IMR-90 (cell line): ENCODE results near the gene TEX13B. TPM values are rescaled to one million over a fixed set of nuclear protein-coding genes. Genes with fewer than 3 reads are reported as not detected.

Experiments
- ATAC-seq: fragments of 200-7000 bp; cut with Tn5 transposase; 2 replicates; pipeline ENCODE4 v1.9.1; 2020; ENCODE audit warnings: low read depth, mild to moderate bottlenecking, moderate library complexity
- BruUV-seq: library from RNA; stranded (reverse); fragments of 400-500 nt; replicated peaks from 2 replicates; lab custom pipeline; 2021; lab: Mats Ljungman, UMichigan
- CTCF ChIA-PET: fragments of 300-600 bp; formaldehyde crosslinking; extraction: SDS; loops from one replicate; lab custom pipeline; 2021; ENCODE audit warnings: antibody characterized with exemption; lab: Yijun Ruan, JAX
- POLR2A ChIA-PET: fragments of 300-600 bp; sonication (Branson Sonifier 250); formaldehyde crosslinking; loops from one replicate; lab custom pipeline; 2022; ENCODE audit warnings: antibody characterized with exemption; ENCODE audit not compliant: unreplicated experiment; lab: Charles Lee
- DNase-seq: peaks from one replicate; pipeline ENCODE4 v3.0.0; 2013
- H2AFZ ChIP-seq: replicated peaks from 2 replicates; pipeline ENCODE3; 2013; ENCODE audit warnings: low read length, mild to moderate bottlenecking; ENCODE audit not compliant: poor library complexity
- H2AK5ac ChIP-seq: 2 replicates; pipeline ENCODE4 v1.6.1; 2013; ENCODE audit warnings: low read depth, low read length, inconsistent platforms
- H2AK9ac ChIP-seq: replicated peaks from 2 replicates; pipeline ENCODE3; 2013; ENCODE audit warnings: mild to moderate bottlenecking, low read depth, low read length, moderate library complexity; ENCODE audit not compliant: poor library complexity
- H2BK120ac ChIP-seq: 2 replicates; pipeline ENCODE4 v1.6.1; 2013; ENCODE audit warnings: low read depth, low read length, inconsistent platforms
- H2BK15ac ChIP-seq: 3 replicates; pipeline ENCODE4 v1.6.1; 2013; ENCODE audit warnings: low read depth, low read length, inconsistent platforms
- H2BK20ac ChIP-seq: 2 replicates; pipeline ENCODE4 v1.6.1; 2013; ENCODE audit warnings: low read depth, mild to moderate bottlenecking, inconsistent platforms, low read length, moderate library complexity
- H2BK5ac ChIP-seq: 2 replicates; pipeline ENCODE4 v1.6.1; 2013; ENCODE audit warnings: mild to moderate bottlenecking, low read depth, low read length, inconsistent platforms; ENCODE audit not compliant: poor library complexity, severe bottlenecking
- H3K14ac ChIP-seq: replicated peaks from 2 replicates; pipeline ENCODE4 v1.6.1; 2013; ENCODE audit warnings: low read depth, low read length, inconsistent platforms
- H3K18ac ChIP-seq: 2 replicates; pipeline ENCODE4 v1.6.1; 2013; ENCODE audit warnings: low read depth, low read length, control low read depth
- H3K23ac ChIP-seq: 2 replicates; pipeline ENCODE4 v1.6.1; 2013; ENCODE audit warnings: low read depth, low read length, inconsistent platforms
- H3K27ac ChIP-seq: 2 replicates; pipeline ENCODE4 v1.5.1; 2013; ENCODE audit warnings: mild to moderate bottlenecking, control low read depth, low read length; ENCODE audit not compliant: insufficient read depth
- H3K27me3 ChIP-seq: 2 replicates; pipeline ENCODE4 v1.6.1; 2013; ENCODE audit warnings: low read length; ENCODE audit not compliant: control insufficient read depth, insufficient read depth
- H3K36me3 ChIP-seq: 2 replicates; pipeline ENCODE4 v1.6.1; 2013; ENCODE audit warnings: low read length, mixed read lengths; ENCODE audit not compliant: control insufficient read depth, insufficient read depth
- H3K4ac ChIP-seq: 2 replicates; pipeline ENCODE4 v1.6.1; 2013; ENCODE audit warnings: low read depth, low read length, inconsistent platforms
- H3K4me1 ChIP-seq: 2 replicates; pipeline ENCODE4 v1.6.1; 2013; ENCODE audit warnings: low read length, mixed read lengths; ENCODE audit not compliant: control insufficient read depth, insufficient read depth
- H3K4me2 ChIP-seq: 2 replicates; pipeline ENCODE4 v1.6.1; 2013; ENCODE audit warnings: low read depth, mild to moderate bottlenecking, control low read depth, low read length, moderate library complexity
- H3K4me3 ChIP-seq: 2 replicates; pipeline ENCODE4 v1.5.1; 2013; ENCODE audit warnings: low read depth, mild to moderate bottlenecking, control low read depth, low read length, moderate library complexity; ENCODE audit not compliant: insufficient read depth
- H3K56ac ChIP-seq: 2 replicates; pipeline ENCODE4 v1.6.1; 2013; ENCODE audit warnings: low read length, inconsistent platforms; ENCODE audit not compliant: insufficient read depth; ENCODE audit errors: extremely low read depth
- H3K79me1 ChIP-seq, 2 experiments: 2 replicates each; pipeline ENCODE4 v1.6.1; 2013; ENCODE audit warnings: low read length in 2 of 2, inconsistent platforms in 1 of 2, low read depth in 1 of 2
- H3K9ac ChIP-seq: 2 replicates; pipeline ENCODE4 v1.6.1; 2013; ENCODE audit warnings: low read depth, low read length, control low read depth
- H3K9me1 ChIP-seq: 2 replicates; pipeline ENCODE4 v1.6.1; 2013; ENCODE audit warnings: low read length, inconsistent platforms; ENCODE audit not compliant: insufficient read depth
- H3K9me3 ChIP-seq: 2 replicates; pipeline ENCODE4 v1.6.1; 2013; ENCODE audit warnings: low read length; ENCODE audit not compliant: control insufficient read depth, insufficient read depth
- H4K20me1 ChIP-seq: 2 replicates; pipeline ENCODE4 v1.6.1; 2013; ENCODE audit warnings: low read length, inconsistent platforms; ENCODE audit not compliant: insufficient read depth
- H4K5ac ChIP-seq: 2 replicates; pipeline ENCODE4 v1.6.1; 2013; ENCODE audit warnings: mild to moderate bottlenecking, low read depth, low read length, control low read depth
- H4K8ac ChIP-seq, 2 experiments: 2 replicates each; pipeline ENCODE4 v1.6.1; 2013; ENCODE audit warnings: low read depth in 2 of 2, low read length in 2 of 2, control low read depth in 1 of 2, inconsistent platforms in 1 of 2
- H4K91ac ChIP-seq: 2 replicates; pipeline ENCODE4 v1.6.1; 2013; ENCODE audit warnings: low read depth, low read length, inconsistent platforms; ENCODE audit not compliant: insufficient read depth
- BHLHE40 ChIP-seq: fragments of 150-350 bp; IDR thresholded peaks from 2 replicates; pipeline ENCODE4 v1.6.1; 2016; ENCODE audit warnings: mild to moderate bottlenecking, low read depth, low read length
- CEBPB ChIP-seq: IDR thresholded peaks from 2 replicates; pipeline ENCODE4 v1.6.1; 2012; ENCODE audit warnings: low read depth, low read length, improper control_type of control experiment
- CHD1 ChIP-seq: IDR thresholded peaks from 2 replicates; pipeline ENCODE4 v1.6.1; 2012; ENCODE audit warnings: low read depth, low read length, improper control_type of control experiment
- FOS ChIP-seq: fragments of 150-350 bp; IDR thresholded peaks from 2 replicates; pipeline ENCODE4 v1.6.1; 2016; ENCODE audit warnings: low read depth, low read length
- MAFK ChIP-seq: IDR thresholded peaks from 2 replicates; pipeline ENCODE4 v1.6.1; 2012; ENCODE audit warnings: low read depth, low read length, improper control_type of control experiment
- MAZ ChIP-seq: IDR thresholded peaks from 2 replicates; pipeline ENCODE4 v1.6.1; 2012; ENCODE audit warnings: low read depth, mild to moderate bottlenecking, low read length, improper control_type of control experiment, moderate library complexity, borderline replicate concordance
- MXI1 ChIP-seq: IDR thresholded peaks from 2 replicates; pipeline ENCODE4 v1.6.1; 2012; ENCODE audit warnings: low read depth, mild to moderate bottlenecking, low read length, moderate library complexity, borderline replicate concordance
- NFE2L2 ChIP-seq: fragments of 150-350 bp; IDR thresholded peaks from 2 replicates; pipeline ENCODE4 v1.6.1; 2016; ENCODE audit warnings: low read depth, mild to moderate bottlenecking, low read length
- POLR2A ChIP-seq: IDR thresholded peaks from 2 replicates; pipeline ENCODE4 v1.6.1; 2012; ENCODE audit warnings: mild to moderate bottlenecking, low read depth, low read length
- RAD21 ChIP-seq: IDR thresholded peaks from 2 replicates; pipeline ENCODE4 v1.6.1; 2012; ENCODE audit warnings: low read length, improper control_type of control experiment
- RCOR1 ChIP-seq: IDR thresholded peaks from 2 replicates; pipeline ENCODE4 v1.6.1; 2012; ENCODE audit warnings: mild to moderate bottlenecking, low read length, improper control_type of control experiment; ENCODE audit not compliant: insufficient replicate concordance
- RFX5 ChIP-seq: IDR thresholded peaks from 2 replicates; pipeline ENCODE4 v1.8.0; 2012; ENCODE audit warnings: low read depth, mild to moderate bottlenecking, low read length, moderate library complexity
- SMC3 ChIP-seq: fragments of 150-350 bp; IDR thresholded peaks from 2 replicates; pipeline ENCODE4 v1.6.1; 2016; ENCODE audit warnings: low read depth, mild to moderate bottlenecking, antibody characterized with exemption, low read length, moderate library complexity
- WGBS, 2 experiments: methylation state at CpG; one replicate each; pipeline versions ENCODE4 v1.1.5 to v1.1.7; 2013; ENCODE audit warnings: missing lambda C conversion rate in 2 of 2; ENCODE audit not compliant: insufficient read length in 1 of 2; ENCODE audit errors: extremely low coverage in 2 of 2; 5-methylcytosine and 5-hydroxymethylcytosine counted together
- dilution Hi-C: fragments of 300-500 bp; cut with HindIII; formaldehyde crosslinking; loops from one replicate; pipeline ENCODE4 v1.14.3; 2018; ENCODE audit warnings: low sequenced_read_pairs; ENCODE audit not compliant: unreplicated experiment
- in situ Hi-C: fragments of 300-500 bp; cut with MboI; formaldehyde crosslinking; loops from 3 replicates; pipeline ENCODE4 v1.14.3; 2019; ENCODE audit warnings: low sequenced_read_pairs, inconsistent platforms, mixed read lengths
- intact Hi-C: fragments of 100-400 bp; cut with micrococcal nuclease; formaldehyde crosslinking; loops from 2 replicates; pipeline ENCODE4 v1.10.0; 2022
- polyA plus RNA-seq, 3 experiments: library from polyadenylated mRNA; depleted of rRNA; stranded (reverse); fragments of >200 nt; gene quantifications; 2 replicates each; pipeline ENCODE4 v1.2.3, GENCODE V29; 2012; ENCODE audit warnings: low replicate concordance in 1 of 3
- total RNA-seq: library from RNA; depleted of rRNA; stranded (reverse); fragments of >200 nt; gene quantifications from 2 replicates; pipeline ENCODE4 v1.2.3, GENCODE V29; 2012
- TF ChIP-seq, protein P1 (sequence below): conservative IDR thresholded peaks from 2 replicates; pipeline ENCODE4 v1.5.1; 2012; ENCODE audit warnings: mild to moderate bottlenecking, low read depth, low read length, improper control_type of control experiment
- TF ChIP-seq, protein P2 (sequence below): fragments of 150-350 bp; IDR thresholded peaks from 2 replicates; pipeline ENCODE4 v1.6.1; 2017; ENCODE audit warnings: mild to moderate bottlenecking, antibody characterized with exemption, low read length, low read depth
- TF ChIP-seq, protein P3 (sequence below): fragments of 150-350 bp; IDR thresholded peaks from 2 replicates; pipeline ENCODE4 v1.6.1; 2016; ENCODE audit warnings: low read depth, mild to moderate bottlenecking, low read length, moderate library complexity, borderline replicate concordance

Gene TEX13B
- total and polyA plus RNA-seq, 2 of the 4 experiments (the other 2 are of a cell fraction) = not detected

DNA sequence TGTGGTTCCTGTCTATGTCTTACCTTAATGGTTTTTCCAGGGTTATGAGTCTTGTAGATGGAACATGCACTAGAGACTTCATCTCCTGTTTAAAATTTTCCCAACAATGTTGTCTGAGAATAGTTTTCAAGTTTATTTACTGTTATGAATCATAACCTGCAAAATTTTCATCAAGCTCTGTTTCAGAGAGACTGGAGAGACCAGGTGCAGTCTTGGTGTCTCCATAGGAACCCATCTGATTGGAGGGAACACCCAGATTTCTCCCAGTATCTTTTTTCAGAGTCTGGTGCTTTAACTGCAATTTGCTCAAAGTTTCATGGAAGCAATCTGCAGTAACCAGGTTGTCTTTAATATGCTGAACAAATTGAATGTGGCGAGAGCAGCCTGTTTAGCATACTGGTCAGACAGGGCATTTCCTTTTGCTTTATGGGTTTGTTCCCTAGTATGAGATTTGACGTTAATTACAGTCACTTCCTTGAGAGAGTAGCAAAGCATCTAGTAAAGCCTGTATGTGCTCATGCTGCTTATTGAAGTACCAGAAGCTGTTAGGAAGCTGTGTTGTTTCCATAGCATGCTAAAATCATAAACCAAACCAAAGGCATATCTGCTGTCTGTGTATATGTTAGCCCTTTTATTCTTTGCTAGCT, 43.9 kb upstream of the TEX13B start:
- ChIA-PET POLR2A (no interaction called here), CTCF (no interaction called here)
- H4K20me1 ChIP-seq = no peaks in the 10 kb centered on the region
- no peaks in the 10 kb centered on the region for H3K79me1 ChIP-seq
- H2BK5ac ChIP-seq = no peak overlapping the region
- DNase-seq (no peak), ATAC-seq (no peak)
- no peak overlapping the region for H2BK120ac ChIP-seq
- no peak overlapping the region for H3K4ac ChIP-seq
- H3K4me3 ChIP-seq = no peak overlapping the region
- H3K9me3 ChIP-seq = no peaks in the 10 kb centered on the region
- H4K8ac ChIP-seq = no peak overlapping the region
- in situ Hi-C loops (no loop called here), intact Hi-C loops (no loop called here), dilution Hi-C loops (no loop called here)
- H3K36me3 ChIP-seq = no peaks in the 10 kb centered on the region
- H3K56ac ChIP-seq = no peak overlapping the region
- no peak overlapping the region for H3K14ac ChIP-seq
- no peak overlapping the region for H2AK5ac ChIP-seq
- no peak overlapping the region for H3K27ac ChIP-seq
- no peak overlapping the region for H2AK9ac ChIP-seq
- no peak overlapping the region for H4K91ac ChIP-seq
- no peak overlapping the region for H3K18ac ChIP-seq
- WGBS, 2 experiments = 60% methylated on average over 1 of the region's 2 CpGs; no CpG with 5 or more reads in 1 of the 2 experiments
- H3K4me2 ChIP-seq = no peak overlapping the region
- no peak overlapping the region for H3K23ac ChIP-seq
- H3K4me1 ChIP-seq = peaks cover 3% of the 10 kb centered on the region; the same call in 1 of the 2 replicates
- peaks cover 2% of the 10 kb centered on the region; the same call in 1 of the 2 replicates for H3K27me3 ChIP-seq
- no peaks in the 10 kb centered on the region for H3K9me1 ChIP-seq
- no peak overlapping the region for H3K9ac ChIP-seq
- H2BK20ac ChIP-seq = no peak overlapping the region
- no TSS peak for BruUV-seq
- no peak overlapping the region for H4K5ac ChIP-seq
- no peak overlapping the region for H2AFZ ChIP-seq
- no peak overlapping the region for H2BK15ac ChIP-seq
- TF ChIP-seq CEBPB = no peak
- TF ChIP-seq RFX5 = no peak
- no peak for TF ChIP-seq MXI1
- no peak for TF ChIP-seq RCOR1
- TF ChIP-seq, protein P1, sequence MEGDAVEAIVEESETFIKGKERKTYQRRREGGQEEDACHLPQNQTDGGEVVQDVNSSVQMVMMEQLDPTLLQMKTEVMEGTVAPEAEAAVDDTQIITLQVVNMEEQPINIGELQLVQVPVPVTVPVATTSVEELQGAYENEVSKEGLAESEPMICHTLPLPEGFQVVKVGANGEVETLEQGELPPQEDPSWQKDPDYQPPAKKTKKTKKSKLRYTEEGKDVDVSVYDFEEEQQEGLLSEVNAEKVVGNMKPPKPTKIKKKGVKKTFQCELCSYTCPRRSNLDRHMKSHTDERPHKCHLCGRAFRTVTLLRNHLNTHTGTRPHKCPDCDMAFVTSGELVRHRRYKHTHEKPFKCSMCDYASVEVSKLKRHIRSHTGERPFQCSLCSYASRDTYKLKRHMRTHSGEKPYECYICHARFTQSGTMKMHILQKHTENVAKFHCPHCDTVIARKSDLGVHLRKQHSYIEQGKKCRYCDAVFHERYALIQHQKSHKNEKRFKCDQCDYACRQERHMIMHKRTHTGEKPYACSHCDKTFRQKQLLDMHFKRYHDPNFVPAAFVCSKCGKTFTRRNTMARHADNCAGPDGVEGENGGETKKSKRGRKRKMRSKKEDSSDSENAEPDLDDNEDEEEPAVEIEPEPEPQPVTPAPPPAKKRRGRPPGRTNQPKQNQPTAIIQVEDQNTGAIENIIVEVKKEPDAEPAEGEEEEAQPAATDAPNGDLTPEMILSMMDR = no peak
- no peak for TF ChIP-seq BHLHE40
- TF ChIP-seq FOS = no peak
- TF ChIP-seq NFE2L2 = no peak
- TF ChIP-seq RAD21 = no peak
- no peak for TF ChIP-seq MAFK
- TF ChIP-seq SMC3 = no peak
- TF ChIP-seq, protein P2, sequence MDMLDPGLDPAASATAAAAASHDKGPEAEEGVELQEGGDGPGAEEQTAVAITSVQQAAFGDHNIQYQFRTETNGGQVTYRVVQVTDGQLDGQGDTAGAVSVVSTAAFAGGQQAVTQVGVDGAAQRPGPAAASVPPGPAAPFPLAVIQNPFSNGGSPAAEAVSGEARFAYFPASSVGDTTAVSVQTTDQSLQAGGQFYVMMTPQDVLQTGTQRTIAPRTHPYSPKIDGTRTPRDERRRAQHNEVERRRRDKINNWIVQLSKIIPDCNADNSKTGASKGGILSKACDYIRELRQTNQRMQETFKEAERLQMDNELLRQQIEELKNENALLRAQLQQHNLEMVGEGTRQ = no peak
- TF ChIP-seq MAZ = no peak
- no peak for TF ChIP-seq POLR2A
- no peak for TF ChIP-seq CHD1
- TF ChIP-seq, protein P3, sequence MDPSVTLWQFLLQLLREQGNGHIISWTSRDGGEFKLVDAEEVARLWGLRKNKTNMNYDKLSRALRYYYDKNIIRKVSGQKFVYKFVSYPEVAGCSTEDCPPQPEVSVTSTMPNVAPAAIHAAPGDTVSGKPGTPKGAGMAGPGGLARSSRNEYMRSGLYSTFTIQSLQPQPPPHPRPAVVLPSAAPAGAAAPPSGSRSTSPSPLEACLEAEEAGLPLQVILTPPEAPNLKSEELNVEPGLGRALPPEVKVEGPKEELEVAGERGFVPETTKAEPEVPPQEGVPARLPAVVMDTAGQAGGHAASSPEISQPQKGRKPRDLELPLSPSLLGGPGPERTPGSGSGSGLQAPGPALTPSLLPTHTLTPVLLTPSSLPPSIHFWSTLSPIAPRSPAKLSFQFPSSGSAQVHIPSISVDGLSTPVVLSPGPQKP = no peak
